A375 (cell line): ENCODE data around the gene SH3TC2. TPM values are rescaled to one million over a fixed set of nuclear protein-coding genes. Genes with fewer than 3 reads are reported as not detected.

ENCODE experiments used
- small RNA-seq: library from RNA; depleted of rRNA; stranded (forward); fragments of <200 nt; gene quantifications from one replicate; pipeline ENCODE3, GENCODE V24; 2014
- total RNA-seq: library from RNA; depleted of rRNA; stranded (reverse); fragments of >200 nt; shearing (Covaris generic); gene quantifications from 2 replicates; pipeline ENCODE4 v1.2.3, GENCODE V29; 2014; rRNA removed

Gene SH3TC2
- 37.6 and 39.3 TPM in 2 replicates for total RNA-seq

GRCh38 chr5:149063017-149063687, at the start of gene SH3TC2:
TSS of gene SH3TC2 (minus strand) at chr5:149063062. CDS start at chr5:149063022, 40 bp downstream.

Small RNA genes within 50 kb of the gene (small RNA-seq; reads per million reads assigned to genes)
- gene MIR584 (27.0 reads per million, percentile 93 among the genes with 10 or more reads in this experiment), gene RNU6-732P (not detected)

Other genes starting within 250 kb of the SH3TC2 start
- 11.4 and 17.7 TPM in 2 replicates for gene ADRB2, start 236.5 kb downstream of the SH3TC2 start, total RNA-seq
- gene ABLIM3, start 78.4 kb upstream of the SH3TC2 start, total RNA-seq: 3.2 and 3.5 TPM in 2 replicates
- gene AFAP1L1, start 208.8 kb upstream of the SH3TC2 start, total RNA-seq: 13.8 and 15.0 TPM in 2 replicates